ENCODE results near the gene MADD. TPM values are rescaled to one million over a fixed set of nuclear protein-coding genes. Genes with fewer than 3 reads are reported as not detected.

Gene MADD
- total RNA-seq, 4 donors from 2014 or later: 29.0 to 49.7 (median 38.1) TPM

DNA sequence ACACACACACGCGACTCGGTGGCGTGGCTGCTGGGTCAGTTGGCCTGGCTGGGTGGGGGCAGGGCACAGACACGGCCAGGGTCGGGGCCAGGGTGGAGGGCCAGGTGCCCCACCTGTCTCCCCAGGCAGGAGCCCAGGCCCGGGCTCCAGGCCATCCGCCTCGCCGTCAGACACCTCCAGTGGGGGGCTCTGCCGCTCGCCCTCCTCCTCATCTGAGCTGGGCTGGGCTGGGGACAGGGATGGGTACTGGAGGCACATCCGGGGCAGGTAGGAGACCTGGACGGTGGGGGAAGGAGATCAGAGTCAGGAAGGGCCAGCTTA is 88.8 kb downstream of the MADD start:
- Histone ChIP-seq H3K9me3 (no peaks in the 10 kb centered on the region), H3K27me3 (no peaks in the 10 kb centered on the region), H3K27ac (no peak overlapping the region), H3K4me3 (replicated peaks in 1 of 3) (no peak overlapping the region), H3K4me1 (peaks cover 4 to 7% of the 10 kb centered on the region in 2 donors), H3K36me3 (no peaks in the 10 kb centered on the region)
- intact Hi-C loops (cut with DNase I): loop anchor here (5.0 to 10.0 kb wide), 3 partner anchors 181 to 474 kb away; partner anchors contain the start of gene ARFGAP2
- TF ChIP-seq CTCF (IDR thresholded peaks at IDR 0.05) (no peak), POLR2A (IDR thresholded peaks at IDR 0.05) (no peak)
- DNase-seq: no peak
- WGBS, 2 donors: 79 to 85% methylated on average over 11 to 12 of the region's 14 CpGs

- no peak for DNase-seq
- peaks cover 4 to 7% of the 10 kb centered on the region in 2 donors for H3K4me1 ChIP-seq
- no peaks in the 10 kb centered on the region for H3K27me3 ChIP-seq
- intact Hi-C loops (cut with DNase I): loop anchor here (5.0 to 10.0 kb wide), 3 partner anchors 182 to 474 kb away; partner anchors contain the start of gene ARFGAP2
- H3K36me3 ChIP-seq: no peaks in the 10 kb centered on the region
- no peak for TF ChIP-seq CTCF (IDR thresholded peaks at IDR 0.05)
- no peaks in the 10 kb centered on the region for H3K9me3 ChIP-seq
- H3K4me3 ChIP-seq (replicated peaks in 1 of 3): no peak overlapping the region
- no peak overlapping the region for H3K27ac ChIP-seq
- 89 to 90% methylated on average over 7 of the region's 7 CpGs for WGBS, 2 donors
Observed at GRCh38 chr11:47359162-47359561, 89.2 kb downstream of the MADD start.

DNA sequence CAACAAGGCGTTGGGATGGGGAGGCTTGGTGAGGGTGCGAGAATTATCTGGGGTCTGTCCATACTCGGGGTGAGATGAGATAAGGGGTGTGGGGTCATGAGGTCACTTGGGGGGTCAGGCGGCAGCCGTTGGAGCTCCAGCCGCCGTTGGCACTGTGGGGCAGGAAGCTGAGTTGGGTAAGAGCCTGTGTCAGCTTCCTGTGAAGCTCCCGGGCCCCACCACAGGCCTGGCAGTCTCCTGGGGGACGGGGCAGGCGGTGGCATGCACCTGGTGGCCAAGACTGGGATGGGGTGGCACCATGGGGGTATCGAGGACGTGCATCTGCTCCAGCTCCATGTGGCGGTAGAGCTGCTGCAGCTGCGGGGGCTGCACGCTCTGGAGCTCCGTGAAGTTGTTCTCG is 89.7 kb downstream of the MADD start:
- no peaks in the 10 kb centered on the region for H3K36me3 ChIP-seq
- intact Hi-C loops (cut with DNase I): loop anchor here (5.0 to 10.0 kb wide), 3 partner anchors 182 to 475 kb away; partner anchors contain the start of gene ARFGAP2
- no peak for TF ChIP-seq POLR2A (IDR thresholded peaks at IDR 0.05)
- TF ChIP-seq CTCF (IDR thresholded peaks at IDR 0.05): no peak
- no peak overlapping the region for H3K4me3 ChIP-seq (replicated peaks in 1 of 3)
- 77 to 81% methylated on average over 15 to 17 of the region's 17 CpGs for WGBS, 2 donors
- no peak overlapping the region for H3K27ac ChIP-seq
- no peak for DNase-seq
- H3K27me3 ChIP-seq: no peaks in the 10 kb centered on the region
- peaks cover 4% of the 10 kb centered on the region in 2 donors for H3K4me1 ChIP-seq
- H3K9me3 ChIP-seq: no peaks in the 10 kb centered on the region

- no peak for DNase-seq
- intact Hi-C loops (cut with DNase I): no loop called here
Observed at GRCh38 chr11:47360341-47360740, 90.4 kb downstream of the MADD start.

DNA sequence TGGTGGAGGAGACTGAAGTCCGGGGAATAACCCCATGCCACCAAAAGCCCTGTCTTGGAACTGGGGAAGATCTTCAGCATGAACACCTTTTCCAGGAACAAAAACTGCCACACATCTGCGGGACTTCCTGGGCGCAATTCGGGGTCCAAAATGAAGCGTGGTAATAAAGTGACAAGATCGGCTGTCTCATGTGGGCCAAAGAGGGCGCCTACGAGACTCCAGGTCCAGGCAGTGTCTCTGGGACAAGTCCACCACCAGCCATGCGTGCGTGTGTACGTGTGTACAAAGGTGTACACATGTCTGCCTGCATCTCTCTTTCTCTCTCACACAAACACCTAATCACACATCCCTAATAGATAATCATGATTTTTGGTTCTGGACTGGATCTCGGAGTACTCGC is 91.5 kb downstream of the MADD start:
- Histone ChIP-seq H3K4me1 (no peaks in the 10 kb centered on the region), H3K27ac (no peak overlapping the region), H3K4me3 (replicated peaks in 1 of 3) (no peak overlapping the region), H3K27me3 (no peaks in the 10 kb centered on the region), H3K36me3 (no peaks in the 10 kb centered on the region), H3K9me3 (no peaks in the 10 kb centered on the region)
- DNase-seq: no peak
- WGBS, 2 donors: 86 to 88% methylated on average over 13 of the region's 13 CpGs
- no peak for TF ChIP-seq POLR2A (IDR thresholded peaks at IDR 0.05)
- intact Hi-C loops (cut with DNase I): no loop called here

More at GRCh38 chr11:47360341-47360740, 90.4 kb downstream of the MADD start:
- no peak overlapping the region for H3K4me3 ChIP-seq (replicated peaks in 1 of 3)
- H3K36me3 ChIP-seq: no peaks in the 10 kb centered on the region
- H3K27me3 ChIP-seq: no peaks in the 10 kb centered on the region
- H3K4me1 ChIP-seq: no peaks in the 10 kb centered on the region
- TF ChIP-seq CTCF (IDR thresholded peaks at IDR 0.05) (no peak), POLR2A (IDR thresholded peaks at IDR 0.05) (no peak)
- no peaks in the 10 kb centered on the region for H3K9me3 ChIP-seq
- H3K27ac ChIP-seq: no peak overlapping the region
- 94 to 96% methylated on average over 15 of the region's 15 CpGs for WGBS, 2 donors

All from thyroid gland (tissue), 4 donors.